HCT116 (cell line): ENCODE results near the gene TMUB1. TPM values are rescaled to one million over a fixed set of nuclear protein-coding genes. Genes with fewer than 3 reads are reported as not detected.

Source experiments
- ATAC-seq: fragments of 200-7000 bp; cut with Tn5 transposase; 2 replicates; pipeline ENCODE4 v1.9.1; 2020; ENCODE audit warnings: mild to moderate bottlenecking, moderate library complexity
- BruUV-seq: library from RNA; stranded (reverse); fragments of 400-500 nt; replicated peaks from 2 replicates; lab custom pipeline; 2021; lab: Mats Ljungman, UMichigan
- CTCF ChIA-PET: fragments of 300-600 bp; sonication (Branson Sonifier 250); formaldehyde crosslinking; loops from one replicate; lab custom pipeline; 2021; ENCODE audit warnings: antibody characterized with exemption; lab: Charles Lee
- POLR2A ChIA-PET: fragments of 300-600, 350-600 bp; sonication (Branson Sonifier 250); formaldehyde crosslinking; loops from one replicate; lab custom pipeline; 2021; ENCODE audit warnings: antibody characterized with exemption; lab: Charles Lee
- RAD21 ChIA-PET, 2 experiments: fragments of 300-600 bp; sonication (Branson Sonifier 250); formaldehyde crosslinking; loops; one replicate each; lab custom pipeline; 2023; ENCODE audit warnings: low total read pairs in 2 of 2; ENCODE audit not compliant: uncharacterized antibody in 2 of 2, unreplicated experiment in 2 of 2, low non-redundant PET in 1 of 2; lab: Charles Lee
- DNase-seq: peaks from one replicate; pipeline ENCODE4 v3.0.0-alpha.2; 2010; ENCODE audit warnings: low read depth, low spot score
- H2AFZ ChIP-seq: fragments of 200-600 bp; shearing (Covaris generic), sonication (generic); 2 replicates; pipeline ENCODE4 v1.6.1; 2017; ENCODE audit warnings: low read depth, mixed run types, mixed read lengths, antibody characterized with exemption, low read length; ENCODE audit not compliant: poor library complexity, severe bottlenecking
- H3K27ac ChIP-seq: 2 replicates; pipeline ENCODE4 v1.5.1; 2012; ENCODE audit warnings: low read depth, low read length
- H3K27me3 ChIP-seq: fragments of 200-600 bp; sonication (generic); 2 replicates; pipeline ENCODE4 v1.6.1; 2016; ENCODE audit warnings: mixed run types, low read length, mixed read lengths; ENCODE audit not compliant: insufficient read depth
- H3K36me3 ChIP-seq, 2 experiments: fragments of 200-500 bp in 1 of 2; fragments of 200-600 bp in 1 of 2; sonication (Bioruptor generic) in 1 of 2; sonication (generic) in 1 of 2; 2 replicates each; pipeline versions ENCODE4 v1.5.1 to v1.6.1; 2014 to 2016; ENCODE audit warnings: low read length in 2 of 2, inconsistent platforms in 1 of 2, mixed read lengths in 1 of 2, mixed run types in 1 of 2; ENCODE audit not compliant: insufficient read depth in 2 of 2, control insufficient read depth in 1 of 2
- H3K4me1 ChIP-seq, 2 experiments: fragments of 200-600 bp in 1 of 2; sonication (generic) in 1 of 2; 2 replicates each; pipeline versions ENCODE4 v1.5.1 to v1.6.1; 2012 to 2017; ENCODE audit warnings: low read length in 2 of 2, inconsistent platforms in 1 of 2, mild to moderate bottlenecking in 1 of 2, mixed read lengths in 1 of 2, mixed run types in 1 of 2, moderate library complexity in 1 of 2; ENCODE audit not compliant: insufficient read depth in 2 of 2, control insufficient read depth in 1 of 2
- H3K4me2 ChIP-seq: fragments of 200-600 bp; sonication (generic); 2 replicates; pipeline ENCODE4 v1.6.1; 2017; ENCODE audit warnings: mixed run types, low read length, mixed read lengths
- H3K4me3 ChIP-seq, 2 experiments: fragments of 200-600 bp in 1 of 2; sonication (generic) in 1 of 2; replicated peaks in 1 of 2; 2 replicates each; pipeline ENCODE4 v1.5.1; 2011 to 2016; ENCODE audit warnings: low read length in 2 of 2, control low read depth in 1 of 2, low read depth in 1 of 2, mild to moderate bottlenecking in 1 of 2, mixed read lengths in 1 of 2, mixed run types in 1 of 2
- H3K79me2 ChIP-seq: fragments of 200-600 bp; sonication (generic); 2 replicates; pipeline ENCODE4 v1.6.1; 2017; ENCODE audit warnings: mild to moderate bottlenecking, mixed run types, low read length, moderate library complexity, mixed read lengths; ENCODE audit not compliant: insufficient read depth
- H3K9ac ChIP-seq: fragments of 200-600 bp; sonication (generic); 2 replicates; pipeline ENCODE4 v1.6.1; 2016; ENCODE audit warnings: low read length, mixed read lengths
- H3K9me2 ChIP-seq: fragments of 200-600 bp; sonication (generic), shearing (Covaris generic); 2 replicates; pipeline ENCODE4 v1.6.1; 2017; ENCODE audit warnings: mixed run types, mild to moderate bottlenecking, moderate library complexity; ENCODE audit not compliant: insufficient read depth
- H3K9me3 ChIP-seq, 2 experiments: fragments of 200-500 bp in 1 of 2; fragments of 200-600 bp in 1 of 2; sonication (Bioruptor generic) in 1 of 2; sonication (generic) in 1 of 2; 2 replicates each; pipeline ENCODE4 v1.6.1; 2014 to 2017; ENCODE audit warnings: low read length in 2 of 2, mixed read lengths in 2 of 2, inconsistent platforms in 1 of 2, low read depth in 1 of 2, mild to moderate bottlenecking in 1 of 2, mixed run types in 1 of 2, moderate library complexity in 1 of 2; ENCODE audit not compliant: control insufficient read depth in 1 of 2, insufficient read depth in 1 of 2
- H4K20me1 ChIP-seq: fragments of 200-600 bp; sonication (generic), shearing (Covaris generic); 2 replicates; pipeline ENCODE4 v1.6.1; 2017; ENCODE audit warnings: mixed run types, mild to moderate bottlenecking, moderate library complexity; ENCODE audit not compliant: insufficient read depth
- CEBPB ChIP-seq: IDR thresholded peaks from 2 replicates; pipeline ENCODE4 v1.6.1; 2012; ENCODE audit warnings: low read depth
- EGR1 ChIP-seq: IDR thresholded peaks from 2 replicates; pipeline ENCODE4 v1.6.1; 2012; ENCODE audit warnings: low read depth
- POLR2A ChIP-seq: IDR thresholded peaks from 2 replicates; pipeline ENCODE4 v1.7.0; 2011; ENCODE audit warnings: borderline replicate concordance; ENCODE audit not compliant: insufficient read depth, insufficient read length; ENCODE audit errors: extremely low read depth
- POLR2AphosphoS5 ChIP-seq: IDR thresholded peaks from 2 replicates; pipeline ENCODE4 v1.6.1; 2011; ENCODE audit warnings: mild to moderate bottlenecking, low read depth, low read length, moderate library complexity
- RAD21 ChIP-seq: IDR thresholded peaks from 2 replicates; pipeline ENCODE4 v1.6.1; 2012; ENCODE audit warnings: low read depth, mild to moderate bottlenecking
- TCF7L2 ChIP-seq: IDR thresholded peaks from 2 replicates; pipeline ENCODE4 v1.7.0; 2011; ENCODE audit warnings: borderline replicate concordance, inconsistent platforms; ENCODE audit not compliant: insufficient read depth, insufficient read length; ENCODE audit errors: extremely low read depth
- ZFX ChIP-seq: fragments of 450-650 bp; IDR thresholded peaks from 2 replicates; pipeline ENCODE4 v1.6.1; 2017
- ZNF274 ChIP-seq: fragments of 200-500 bp; sonication (Bioruptor generic); IDR thresholded peaks from 2 replicates; pipeline ENCODE4 v1.6.1; 2014; ENCODE audit warnings: mild to moderate bottlenecking, low read depth, low read length, inconsistent platforms
- intact Hi-C: fragments of 100-400 bp; cut with micrococcal nuclease; formaldehyde crosslinking; loops from 2 replicates; pipeline ENCODE4 v1.10.0; 2022
- total RNA-seq: library from RNA; stranded (reverse); gene quantifications from one replicate; pipeline ENCODE4 v1.2.1, GENCODE V29; 2021; ENCODE audit not compliant: unreplicated experiment
- TF ChIP-seq, protein P1 (sequence below): IDR thresholded peaks from 2 replicates; pipeline ENCODE4 v1.6.1; 2012
- TF ChIP-seq, protein P2 (sequence below): IDR thresholded peaks from 2 replicates; pipeline ENCODE4 v1.6.1; 2011; ENCODE audit warnings: mild to moderate bottlenecking, low read length, moderate library complexity; ENCODE audit not compliant: insufficient replicate concordance; ENCODE audit errors: extremely low read depth

Gene TMUB1
- total RNA-seq, 1 experiment from 2014 or later, result 75.8 TPM

DNA sequence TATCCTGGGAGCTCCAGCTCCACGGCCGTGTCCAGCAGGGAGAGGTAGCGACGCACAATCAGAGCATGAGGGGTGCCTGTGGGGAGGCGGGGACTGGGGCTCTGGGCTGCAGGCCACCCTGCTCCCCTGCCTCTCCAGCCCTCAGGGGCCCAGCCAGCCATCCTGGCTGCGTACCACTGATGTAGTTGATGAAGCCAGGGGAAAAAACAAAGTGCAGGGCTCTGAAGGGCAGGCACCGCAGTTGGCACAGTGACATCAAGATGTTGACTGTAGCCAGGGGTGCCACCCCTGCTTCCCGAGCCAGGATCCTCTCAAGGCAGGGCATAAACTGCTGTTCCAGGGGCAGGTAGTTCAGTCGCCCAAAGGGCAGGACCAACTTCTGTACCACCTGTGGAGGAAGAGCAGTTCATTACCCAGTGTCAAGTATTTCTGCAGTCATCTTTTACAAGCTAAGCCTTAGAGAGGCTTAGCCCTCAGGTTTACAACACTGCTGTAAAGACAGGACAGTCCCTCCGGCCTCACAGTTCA lies 5.5 kb downstream of the TMUB1 start:
- ChIA-PET CTCF (interaction anchor here (1.3 kb wide), 1 partner anchor 9 kb away, joined by 3 read pairs; no protein-coding TSS in a partner anchor), RAD21 (interaction anchor here in 1 of 2 experiments (1.5 kb wide), 1 partner anchor 17 kb away, joined by 3 read pairs; no protein-coding TSS in a partner anchor), POLR2A (interaction anchor here (1.4 kb wide), 1 partner anchor 15 kb away, joined by 5 read pairs; no protein-coding TSS in a partner anchor)
- no peaks in the 10 kb centered on the region for H3K9me2 ChIP-seq
- no peak for DNase-seq
- intact Hi-C loops, result no loop called here
- no peak overlapping the region for H2AFZ ChIP-seq
- H3K4me2 ChIP-seq, result no peak overlapping the region
- H3K9me3 ChIP-seq, result no peaks in the 10 kb centered on the region
- H3K79me2 ChIP-seq, result peaks cover 41% of the 10 kb centered on the region
- TF ChIP-seq, protein P1, sequence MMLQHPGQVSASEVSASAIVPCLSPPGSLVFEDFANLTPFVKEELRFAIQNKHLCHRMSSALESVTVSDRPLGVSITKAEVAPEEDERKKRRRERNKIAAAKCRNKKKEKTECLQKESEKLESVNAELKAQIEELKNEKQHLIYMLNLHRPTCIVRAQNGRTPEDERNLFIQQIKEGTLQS, result no peak
- TF ChIP-seq, protein P2, sequence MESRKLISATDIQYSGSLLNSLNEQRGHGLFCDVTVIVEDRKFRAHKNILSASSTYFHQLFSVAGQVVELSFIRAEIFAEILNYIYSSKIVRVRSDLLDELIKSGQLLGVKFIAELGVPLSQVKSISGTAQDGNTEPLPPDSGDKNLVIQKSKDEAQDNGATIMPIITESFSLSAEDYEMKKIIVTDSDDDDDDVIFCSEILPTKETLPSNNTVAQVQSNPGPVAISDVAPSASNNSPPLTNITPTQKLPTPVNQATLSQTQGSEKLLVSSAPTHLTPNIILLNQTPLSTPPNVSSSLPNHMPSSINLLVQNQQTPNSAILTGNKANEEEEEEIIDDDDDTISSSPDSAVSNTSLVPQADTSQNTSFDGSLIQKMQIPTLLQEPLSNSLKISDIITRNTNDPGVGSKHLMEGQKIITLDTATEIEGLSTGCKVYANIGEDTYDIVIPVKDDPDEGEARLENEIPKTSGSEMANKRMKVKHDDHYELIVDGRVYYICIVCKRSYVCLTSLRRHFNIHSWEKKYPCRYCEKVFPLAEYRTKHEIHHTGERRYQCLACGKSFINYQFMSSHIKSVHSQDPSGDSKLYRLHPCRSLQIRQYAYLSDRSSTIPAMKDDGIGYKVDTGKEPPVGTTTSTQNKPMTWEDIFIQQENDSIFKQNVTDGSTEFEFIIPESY, result no peak
- no peak for TF ChIP-seq ZNF274
- TF ChIP-seq ZFX, result no peak
- no peak for TF ChIP-seq RAD21
- no peak for TF ChIP-seq EGR1
- no peak for TF ChIP-seq TCF7L2
- TF ChIP-seq POLR2A, result no peak
- no peak; the same call in 1 of the 2 replicates for TF ChIP-seq POLR2AphosphoS5
- no peak for TF ChIP-seq CEBPB
- H3K4me3 ChIP-seq, result no peak overlapping the region
- peaks cover 13 to 17% of the 10 kb centered on the region in 2 experiments; a peak in 3 of 4 replicates for H3K36me3 ChIP-seq
- ATAC-seq, result no peak
- no peaks in the 10 kb centered on the region for H4K20me1 ChIP-seq
- peaks cover 20 to 49% of the 10 kb centered on the region in 2 experiments for H3K4me1 ChIP-seq
- no peaks in the 10 kb centered on the region for H3K27me3 ChIP-seq
- H3K9ac ChIP-seq, result no peak overlapping the region
- H3K27ac ChIP-seq, result peak overlapping the region; percentile 94
- no TSS peak for BruUV-seq
